Measurements from ENCODE around the gene ANTXR1. TPM values are rescaled to one million over a fixed set of nuclear protein-coding genes. Genes with fewer than 3 reads are reported as not detected.

ANTXR1 gene
- total and polyA plus RNA-seq, 9 of the 15 experiments (the other 6 are each of a cell fraction or from before 2014, with no cell fraction given) = 0.07 to 1.00 (median 0.54) TPM

DNA sequence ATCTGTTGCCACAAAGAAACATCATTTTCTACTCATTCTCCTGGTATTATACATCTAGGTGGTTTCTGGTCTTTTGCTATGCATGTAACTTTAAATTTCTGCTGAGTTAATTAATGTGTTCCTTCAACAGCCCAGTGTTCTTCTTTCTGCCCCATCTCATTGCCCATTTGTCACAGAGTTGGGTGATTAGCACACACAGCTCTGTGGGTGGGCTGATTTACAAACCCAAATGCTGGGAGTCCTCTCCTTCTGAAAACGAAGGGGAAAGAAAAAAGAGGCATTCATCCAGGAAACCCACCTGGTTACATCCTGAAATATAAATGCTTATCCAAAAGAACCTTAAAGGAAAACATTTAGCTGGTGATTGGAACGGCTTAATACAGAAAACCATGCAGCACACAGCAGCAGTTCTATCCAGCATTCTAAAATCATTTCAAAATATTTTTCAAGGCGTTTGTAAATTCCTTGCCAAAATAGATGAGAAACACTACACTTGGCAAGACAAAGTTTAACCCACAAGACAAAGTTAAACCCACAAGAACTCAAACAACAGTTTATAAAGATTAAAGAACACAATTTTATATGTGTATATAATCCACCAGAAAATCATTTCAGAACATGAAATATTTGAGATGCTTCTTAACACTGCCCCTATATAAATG is 177.9 kb downstream of the ANTXR1 start (continued):
- TF ChIP-seq, protein P1, sequence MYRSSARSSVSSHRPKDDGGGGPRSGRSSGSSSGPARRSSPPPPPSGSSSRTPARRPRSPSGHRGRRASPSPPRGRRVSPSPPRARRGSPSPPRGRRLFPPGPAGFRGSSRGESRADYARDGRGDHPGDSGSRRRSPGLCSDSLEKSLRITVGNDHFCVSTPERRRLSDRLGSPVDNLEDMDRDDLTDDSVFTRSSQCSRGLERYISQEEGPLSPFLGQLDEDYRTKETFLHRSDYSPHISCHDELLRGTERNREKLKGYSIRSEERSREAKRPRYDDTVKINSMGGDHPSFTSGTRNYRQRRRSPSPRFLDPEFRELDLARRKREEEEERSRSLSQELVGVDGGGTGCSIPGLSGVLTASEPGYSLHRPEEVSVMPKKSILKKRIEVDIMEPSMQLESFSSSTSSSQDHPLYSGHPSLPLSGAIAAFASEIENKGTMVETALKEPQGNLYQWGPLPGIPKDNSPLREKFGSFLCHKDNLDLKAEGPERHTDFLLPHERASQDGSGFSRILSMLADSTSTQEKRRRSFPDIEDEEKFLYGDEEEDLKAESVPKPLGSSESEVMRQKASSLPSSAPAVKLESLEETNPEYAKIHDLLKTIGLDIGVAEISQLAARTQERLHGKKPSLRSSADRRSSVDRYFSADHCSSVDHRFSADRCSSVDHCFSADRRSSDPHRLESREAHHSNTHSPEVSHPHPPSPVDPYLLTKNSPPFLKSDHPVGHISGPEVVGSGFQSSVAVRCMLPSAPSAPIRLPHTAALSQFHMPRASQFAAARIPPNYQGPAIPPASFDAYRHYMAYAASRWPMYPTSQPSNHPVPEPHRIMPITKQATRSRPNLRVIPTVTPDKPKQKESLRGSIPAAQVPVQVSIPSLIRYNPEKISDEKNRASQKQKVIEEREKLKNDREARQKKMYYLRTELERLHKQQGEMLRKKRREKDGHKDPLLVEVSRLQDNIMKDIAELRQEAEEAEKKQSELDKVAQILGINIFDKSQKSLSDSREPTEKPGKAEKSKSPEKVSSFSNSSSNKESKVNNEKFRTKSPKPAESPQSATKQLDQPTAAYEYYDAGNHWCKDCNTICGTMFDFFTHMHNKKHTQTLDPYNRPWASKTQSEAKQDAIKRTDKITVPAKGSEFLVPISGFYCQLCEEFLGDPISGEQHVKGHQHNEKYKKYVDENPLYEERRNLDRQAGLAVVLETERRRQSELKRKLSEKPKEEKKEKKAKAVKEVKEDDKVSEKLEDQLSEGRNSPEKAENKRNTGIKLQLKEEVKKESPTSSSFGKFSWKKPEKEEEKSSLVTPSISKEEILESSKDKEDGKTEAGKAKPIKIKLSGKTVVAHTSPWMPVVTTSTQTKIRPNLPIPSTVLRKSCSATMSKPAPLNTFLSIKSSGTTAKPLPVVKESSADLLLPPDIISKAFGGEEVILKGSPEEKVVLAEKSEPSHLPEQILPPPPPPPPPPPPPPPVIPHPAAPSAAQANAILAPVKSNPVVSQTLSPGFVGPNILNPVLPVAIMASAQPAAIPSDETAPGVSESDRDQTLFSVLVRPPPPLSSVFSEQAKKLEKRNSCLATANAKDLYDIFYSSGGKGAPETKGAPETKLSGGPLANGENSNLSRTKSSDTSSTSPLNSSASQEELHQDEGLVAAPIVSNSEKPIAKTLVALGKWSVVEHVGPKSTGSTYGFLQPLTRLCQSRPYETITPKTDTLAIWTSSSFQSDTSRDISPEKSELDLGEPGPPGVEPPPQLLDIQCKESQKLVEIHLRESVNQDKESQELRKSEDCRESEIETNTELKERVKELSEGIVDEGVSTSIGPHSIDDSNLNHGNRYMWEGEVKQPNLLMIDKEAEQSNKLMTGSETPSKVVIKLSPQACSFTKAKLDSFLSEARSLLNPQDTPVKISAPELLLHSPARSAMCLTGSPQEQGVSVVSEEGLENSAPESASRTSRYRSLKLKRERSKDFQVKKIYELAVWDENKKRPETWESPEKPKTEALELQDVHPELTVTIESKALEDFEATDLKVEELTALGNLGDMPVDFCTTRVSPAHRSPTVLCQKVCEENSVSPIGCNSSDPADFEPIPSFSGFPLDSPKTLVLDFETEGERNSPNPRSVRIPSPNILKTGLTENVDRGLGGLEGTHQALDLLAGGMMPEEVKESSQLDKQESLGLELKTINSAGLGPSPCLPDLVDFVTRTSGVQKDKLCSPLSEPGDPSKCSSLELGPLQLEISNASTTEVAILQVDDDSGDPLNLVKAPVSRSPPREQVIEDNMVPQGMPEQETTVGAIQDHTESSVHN (IDR thresholded peaks at IDR 0.05; ENCODE audit: borderline replicate concordance in 1 of 2, low read depth in 1 of 2) = no peak
- TF ChIP-seq ZNF551 (CRISPR knock-in tag; IDR thresholded peaks at IDR 0.05) = no peak
- TF ChIP-seq POLR2AphosphoS2 (IDR thresholded peaks at IDR 0.05; ENCODE audit: low read length) = no peak
- no peak for TF ChIP-seq ELF4 (CRISPR knock-in tag; IDR thresholded peaks at IDR 0.05)
- TF ChIP-seq HSF4 (CRISPR knock-in tag; IDR thresholded peaks at IDR 0.05; ENCODE audit: borderline replicate concordance) = no peak
- no peak for TF ChIP-seq DDX20 (tag; IDR thresholded peaks at IDR 0.05; ENCODE audit: low read depth)
- TF ChIP-seq, protein P2, sequence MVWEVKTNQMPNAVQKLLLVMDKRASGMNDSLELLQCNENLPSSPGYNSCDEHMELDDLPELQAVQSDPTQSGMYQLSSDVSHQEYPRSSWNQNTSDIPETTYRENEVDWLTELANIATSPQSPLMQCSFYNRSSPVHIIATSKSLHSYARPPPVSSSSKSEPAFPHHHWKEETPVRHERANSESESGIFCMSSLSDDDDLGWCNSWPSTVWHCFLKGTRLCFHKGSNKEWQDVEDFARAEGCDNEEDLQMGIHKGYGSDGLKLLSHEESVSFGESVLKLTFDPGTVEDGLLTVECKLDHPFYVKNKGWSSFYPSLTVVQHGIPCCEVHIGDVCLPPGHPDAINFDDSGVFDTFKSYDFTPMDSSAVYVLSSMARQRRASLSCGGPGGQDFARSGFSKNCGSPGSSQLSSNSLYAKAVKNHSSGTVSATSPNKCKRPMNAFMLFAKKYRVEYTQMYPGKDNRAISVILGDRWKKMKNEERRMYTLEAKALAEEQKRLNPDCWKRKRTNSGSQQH (CRISPR knock-in tag; IDR thresholded peaks at IDR 0.05) = no peak
- TF ChIP-seq HMG20B (CRISPR knock-in tag; IDR thresholded peaks at IDR 0.05) = no peak
